Fibroblast of mammary gland (primary cell): Measurements from ENCODE around the gene PRCD.

Experiments
- DNase-seq: peaks from one replicate; pipeline ENCODE4 v3.0.0-alpha.2; 2010; ENCODE audit warnings: low read depth
- H3K4me3 ChIP-seq: 2 replicates; pipeline ENCODE4 v1.5.1; 2011; ENCODE audit warnings: low read depth, mild to moderate bottlenecking, low read length, moderate library complexity; ENCODE audit not compliant: control insufficient read depth
- TF ChIP-seq, protein P1 (sequence below): conservative IDR thresholded peaks from 2 replicates; pipeline ENCODE4 v1.5.1; 2011; ENCODE audit warnings: low read depth, low read length, inconsistent platforms; ENCODE audit not compliant: control insufficient read depth, insufficient read depth

Gene PRCD

DNA sequence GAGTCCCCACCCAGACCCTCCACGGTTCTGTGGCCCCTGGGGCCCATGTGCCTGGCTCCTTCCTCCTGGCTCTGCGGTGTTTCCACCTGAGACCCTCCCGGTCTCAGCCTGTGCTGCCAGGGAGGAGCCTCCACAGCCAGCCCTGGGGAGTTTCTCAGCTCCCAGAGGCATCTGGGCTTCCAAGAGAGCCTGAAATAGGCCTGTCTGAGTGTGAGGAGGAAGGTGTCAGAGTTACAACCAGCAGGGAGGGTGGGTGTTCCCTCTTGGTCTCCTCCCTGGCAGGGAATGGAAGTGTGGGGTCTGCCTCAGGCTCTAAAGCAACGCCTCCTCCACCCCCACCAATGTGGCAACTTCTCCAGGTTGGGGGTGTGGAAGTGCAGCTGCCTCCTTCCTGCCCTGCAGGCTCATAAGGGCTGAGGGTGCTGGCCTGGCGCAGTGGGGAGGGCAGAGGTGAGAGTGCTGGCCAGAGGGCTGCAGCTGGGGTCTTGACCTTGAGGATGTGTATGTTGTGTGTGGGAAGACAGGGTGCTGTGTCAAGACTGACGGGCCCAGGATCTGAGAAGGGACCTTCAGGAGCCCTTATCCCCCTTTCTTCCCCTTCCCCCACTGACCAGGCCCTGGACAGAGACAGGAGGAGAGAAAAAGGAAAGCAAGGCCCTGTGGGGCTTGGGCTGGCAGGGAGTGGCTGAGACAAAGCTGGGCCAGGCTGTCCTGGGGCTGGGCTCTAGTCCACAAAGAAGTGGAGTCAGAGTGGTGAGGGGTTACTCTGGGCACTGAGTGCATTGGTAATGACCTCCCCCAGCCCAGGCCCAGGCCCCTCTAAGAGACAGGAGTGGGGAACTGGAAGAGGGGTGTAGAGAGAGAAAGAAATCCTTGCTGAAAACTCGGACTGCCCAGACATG is 4.8 kb upstream of the PRCD start:
- TF ChIP-seq, protein P1, sequence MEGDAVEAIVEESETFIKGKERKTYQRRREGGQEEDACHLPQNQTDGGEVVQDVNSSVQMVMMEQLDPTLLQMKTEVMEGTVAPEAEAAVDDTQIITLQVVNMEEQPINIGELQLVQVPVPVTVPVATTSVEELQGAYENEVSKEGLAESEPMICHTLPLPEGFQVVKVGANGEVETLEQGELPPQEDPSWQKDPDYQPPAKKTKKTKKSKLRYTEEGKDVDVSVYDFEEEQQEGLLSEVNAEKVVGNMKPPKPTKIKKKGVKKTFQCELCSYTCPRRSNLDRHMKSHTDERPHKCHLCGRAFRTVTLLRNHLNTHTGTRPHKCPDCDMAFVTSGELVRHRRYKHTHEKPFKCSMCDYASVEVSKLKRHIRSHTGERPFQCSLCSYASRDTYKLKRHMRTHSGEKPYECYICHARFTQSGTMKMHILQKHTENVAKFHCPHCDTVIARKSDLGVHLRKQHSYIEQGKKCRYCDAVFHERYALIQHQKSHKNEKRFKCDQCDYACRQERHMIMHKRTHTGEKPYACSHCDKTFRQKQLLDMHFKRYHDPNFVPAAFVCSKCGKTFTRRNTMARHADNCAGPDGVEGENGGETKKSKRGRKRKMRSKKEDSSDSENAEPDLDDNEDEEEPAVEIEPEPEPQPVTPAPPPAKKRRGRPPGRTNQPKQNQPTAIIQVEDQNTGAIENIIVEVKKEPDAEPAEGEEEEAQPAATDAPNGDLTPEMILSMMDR: no peak
- H3K4me3 ChIP-seq: no peak overlapping the region
- no peak for DNase-seq

DNA sequence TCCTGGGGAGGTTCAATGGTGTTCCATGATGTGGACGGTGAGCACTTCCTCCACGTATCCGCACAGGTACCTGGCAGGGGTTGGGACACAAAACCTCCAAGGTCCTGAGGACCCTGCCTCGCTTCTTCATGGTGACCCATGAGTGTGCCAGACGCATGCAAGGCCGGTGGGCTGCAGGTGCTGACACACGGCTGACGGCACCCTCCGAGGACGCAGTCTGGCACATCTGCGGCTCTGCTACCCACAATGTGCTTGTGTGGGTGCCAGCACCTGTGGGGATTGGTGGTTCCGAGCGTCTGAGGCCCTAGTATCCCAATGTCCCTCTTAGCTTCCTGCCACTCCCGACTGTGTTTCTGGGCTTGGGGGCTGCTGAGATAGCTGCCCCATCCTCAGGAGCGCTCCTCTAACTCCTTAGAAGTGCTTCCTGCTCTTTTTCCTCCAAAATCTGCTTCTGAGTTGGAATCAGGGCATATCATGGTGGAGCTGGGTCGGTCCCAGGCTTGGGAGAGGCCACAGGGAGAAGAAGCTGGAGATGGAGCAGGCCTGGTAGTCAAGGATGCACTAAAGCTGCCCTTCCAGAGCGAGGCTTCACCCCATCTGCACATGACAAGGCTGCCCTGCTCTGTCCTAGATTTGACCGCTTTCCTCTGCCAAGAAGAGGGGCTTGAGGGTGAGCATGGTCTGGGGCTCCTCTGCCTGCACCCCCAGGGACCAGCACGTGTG is 3.9 kb upstream of the PRCD start:
- no peak for DNase-seq
- no peak overlapping the region for H3K4me3 ChIP-seq
- TF ChIP-seq, protein P1: no peak

DNA sequence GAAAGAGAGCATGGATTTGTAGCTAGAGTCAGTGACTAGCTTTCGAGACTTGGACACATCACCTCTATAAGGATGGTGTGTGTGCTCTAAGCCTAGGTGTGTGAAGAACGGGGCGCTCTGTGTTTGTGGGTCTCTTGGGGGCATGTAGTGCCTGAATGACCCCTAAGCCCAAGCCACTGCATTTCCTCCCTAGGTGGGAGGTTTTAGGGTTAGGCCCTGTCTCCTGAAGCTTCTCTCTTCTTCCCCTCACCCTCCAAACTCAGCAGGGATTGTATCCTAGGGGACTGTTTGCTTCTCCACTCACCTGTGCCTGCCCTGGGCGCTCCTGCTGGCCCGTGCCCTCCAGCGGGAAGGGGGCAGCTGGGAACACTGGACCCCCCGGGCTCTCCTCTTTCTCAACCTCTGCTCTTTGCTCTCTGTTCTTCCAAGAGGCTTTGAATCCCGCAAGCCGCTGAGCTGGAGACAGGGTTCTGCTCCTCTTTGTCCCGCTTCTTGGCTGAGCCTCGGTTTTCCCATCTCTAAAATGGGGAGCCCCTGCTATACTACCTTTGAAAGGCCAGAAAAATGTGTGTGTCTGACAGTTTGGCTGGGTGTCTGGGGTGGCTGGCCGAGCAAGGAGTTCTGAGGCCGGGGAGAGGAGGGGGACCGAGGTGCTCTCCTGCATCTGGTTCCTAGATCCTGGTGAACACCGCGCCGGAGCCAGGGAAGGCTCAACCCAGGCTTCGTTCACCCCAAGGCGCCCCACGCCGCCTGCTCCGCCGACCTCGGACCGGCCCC is 3.1 kb upstream of the PRCD start:
- peak overlapping the region; percentile 42 for H3K4me3 ChIP-seq
- TF ChIP-seq, protein P1: no peak
- no peak for DNase-seq

DNA sequence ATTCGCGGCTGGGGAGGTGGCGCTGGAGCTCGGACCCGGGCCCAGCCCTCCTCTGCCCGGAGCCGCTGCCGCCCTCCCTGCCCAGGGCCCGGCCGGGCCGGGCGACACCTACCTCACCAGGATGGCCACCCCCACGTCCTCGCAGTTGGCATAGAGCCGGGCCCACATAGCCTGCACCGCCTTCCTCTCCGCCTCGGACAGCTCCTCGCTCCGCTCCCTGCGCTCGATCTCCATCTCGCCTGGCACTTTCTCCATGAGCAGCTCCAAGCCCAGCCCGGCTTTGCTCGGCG is 2.6 kb upstream of the PRCD start:
- TF ChIP-seq, protein P1: no peak
- H3K4me3 ChIP-seq: peak overlapping the region; percentile 42
- no peak for DNase-seq

DNA sequence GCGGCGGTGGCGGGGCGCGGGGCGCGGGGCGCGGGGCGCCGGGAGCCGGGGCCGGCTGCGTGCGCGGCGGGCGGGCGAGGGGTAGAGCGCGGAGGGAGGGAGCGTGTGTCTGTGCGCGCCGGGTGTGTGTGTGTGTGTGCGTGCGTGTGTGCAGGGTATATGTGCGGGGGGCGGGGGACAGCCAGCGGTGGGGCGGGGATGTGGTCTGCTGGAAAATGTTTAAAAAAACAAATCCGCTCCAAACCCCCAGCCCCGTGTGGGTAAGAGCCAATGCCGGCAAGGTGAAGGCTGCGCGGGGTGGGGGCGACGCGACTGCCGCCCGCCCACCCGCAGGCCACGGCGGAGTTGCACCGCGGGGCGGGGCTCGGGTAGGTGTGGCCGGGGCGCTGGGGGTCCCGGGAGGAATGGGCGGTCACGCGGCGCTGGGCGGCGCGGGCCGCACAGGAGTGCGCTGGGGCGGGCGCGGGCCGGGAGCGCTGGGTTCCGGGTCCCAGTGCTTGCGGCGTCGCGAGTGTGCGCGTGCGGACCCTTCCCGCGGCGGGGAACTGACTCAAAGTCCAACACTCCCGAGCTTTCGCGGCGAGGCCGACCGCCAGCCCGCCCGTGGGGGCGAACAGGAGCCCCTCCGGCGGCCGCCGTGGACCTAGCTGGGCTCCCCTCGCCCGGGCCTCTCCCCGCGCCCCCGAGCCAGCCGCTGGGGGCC is 2.1 kb upstream of the PRCD start, which contains the start of gene CYGB:
CYGB (minus strand) TSS at position 132 of the 703 bp plus-strand sequence. CDS start 167 bp downstream, outside the sequence.
- TF ChIP-seq, protein P1: no peak
- no peak for DNase-seq
- peak within 1 kb of the TSS; percentile 42 for H3K4me3 ChIP-seq
